Endodermal cell (in vitro differentiated cells): Measurements from ENCODE around the gene GAREM1. TPM values are rescaled to one million over a fixed set of nuclear protein-coding genes. Genes with fewer than 3 reads are reported as not detected.

ENCODE experiments used
- DNase-seq: peaks from one replicate; pipeline ENCODE4 v3.0.0-alpha.2; 2017
- H3K27ac ChIP-seq: 2 replicates; pipeline ENCODE4 v1.5.1; 2013; ENCODE audit warnings: mild to moderate bottlenecking, low read depth, low read length, moderate library complexity
- H3K27me3 ChIP-seq: 2 replicates; pipeline ENCODE4 v1.6.1; 2013; ENCODE audit warnings: mild to moderate bottlenecking, low read length, moderate library complexity; ENCODE audit not compliant: insufficient read depth, control insufficient read depth, poor library complexity, severe bottlenecking
- H3K36me3 ChIP-seq: 2 replicates; pipeline ENCODE4 v1.7.0; 2013; ENCODE audit warnings: mild to moderate bottlenecking, low read length, moderate library complexity; ENCODE audit not compliant: control insufficient read depth, insufficient read depth
- H3K4me1 ChIP-seq: one replicate; pipeline ENCODE4 v1.7.0; 2013; ENCODE audit warnings: low read length; ENCODE audit not compliant: control insufficient read depth, insufficient read depth
- H3K4me3 ChIP-seq: 2 replicates; pipeline ENCODE4 v1.5.1; 2013; ENCODE audit warnings: mild to moderate bottlenecking, low read length, moderate library complexity
- H3K9ac ChIP-seq: 2 replicates; pipeline ENCODE4 v1.6.1; 2013; ENCODE audit warnings: mild to moderate bottlenecking, low read length, moderate library complexity; ENCODE audit not compliant: poor library complexity, severe bottlenecking; ENCODE audit errors: extremely low read depth
- H3K9me3 ChIP-seq: 2 replicates; pipeline ENCODE4 v1.6.1; 2013; ENCODE audit warnings: mild to moderate bottlenecking, low read length, moderate library complexity; ENCODE audit not compliant: control insufficient read depth
- H3K27ac Mint-ChIP-seq: 2 replicates; pipeline ENCODE4 v1.8.0; 2020; ENCODE audit warnings: mixed read lengths
- H3K27me3 Mint-ChIP-seq: 2 replicates; pipeline ENCODE4 v1.8.0; 2021; ENCODE audit warnings: mild to moderate bottlenecking, mixed read lengths; ENCODE audit not compliant: insufficient read depth
- H3K36me3 Mint-ChIP-seq: 2 replicates; pipeline ENCODE4 v1.8.0; 2020; ENCODE audit warnings: low read depth, mixed read lengths
- H3K4me1 Mint-ChIP-seq: 2 replicates; pipeline ENCODE4 v1.8.0; 2020; ENCODE audit warnings: mixed read lengths
- H3K4me3 Mint-ChIP-seq: 2 replicates; pipeline ENCODE4 v1.8.0; 2020; ENCODE audit warnings: mild to moderate bottlenecking, moderate library complexity, mixed read lengths
- H3K9me3 Mint-ChIP-seq: 2 replicates; pipeline ENCODE4 v1.8.0; 2020; ENCODE audit warnings: mild to moderate bottlenecking, mixed read lengths
- CTCF ChIP-seq: fragments of 200-600 bp; sonication (generic); conservative IDR thresholded peaks from 2 replicates; pipeline ENCODE4 v1.5.0; 2021; ENCODE audit warnings: antibody characterized with exemption, mild to moderate bottlenecking
- WGBS, 2 experiments: methylation state at CpG; one replicate each; pipeline versions ENCODE4 v1.1.5 to v1.1.7; 2013; ENCODE audit warnings: missing lambda C conversion rate in 2 of 2, mixed read lengths in 1 of 2; ENCODE audit not compliant: insufficient coverage in 1 of 2, insufficient read length in 1 of 2; 5-methylcytosine and 5-hydroxymethylcytosine counted together
- total RNA-seq, 2 donors: library from RNA; stranded (reverse); fragmentation: NEBNext Ultra II Directional in 1 of 2; extraction: Animal tissue kit (Norgen Biotek cat#: 25700) in 1 of 2; gene quantifications; 2 replicates in 1 of 2; 3 replicates in 1 of 2; pipeline ENCODE4 v1.2.1, GENCODE V29; 2021

GAREM1 gene
- total RNA-seq, 2 donors from 2014 or later: 9.2 to 9.4 TPM

- Mint-ChIP-seq H3K4me3 (no peak overlapping the region), H3K36me3 (no peaks in the 10 kb centered on the region), H3K27ac (no peak overlapping the region), H3K27me3 (no peaks in the 10 kb centered on the region), H3K9me3 (no peaks in the 10 kb centered on the region), H3K4me1 (peaks cover 20% of the 10 kb centered on the region)
- no peak for DNase-seq
- no peak for TF ChIP-seq CTCF
- 88% methylated on average over 1 of the region's 1 CpG; no CpG with 5 or more reads in 1 of the 2 experiments for WGBS, 2 experiments
- H3K4me3 ChIP-seq: no peak overlapping the region
- no peaks in the 10 kb centered on the region for H3K4me1 ChIP-seq
- no peak overlapping the region for H3K9ac ChIP-seq
- H3K9me3 ChIP-seq: no peaks in the 10 kb centered on the region
- no peaks in the 10 kb centered on the region for H3K27me3 ChIP-seq
- H3K36me3 ChIP-seq: no peaks in the 10 kb centered on the region
- H3K27ac ChIP-seq: no peak overlapping the region
Measured at GRCh38 chr18:32355896-32356295, 114.8 kb downstream of the GAREM1 start.

DNA sequence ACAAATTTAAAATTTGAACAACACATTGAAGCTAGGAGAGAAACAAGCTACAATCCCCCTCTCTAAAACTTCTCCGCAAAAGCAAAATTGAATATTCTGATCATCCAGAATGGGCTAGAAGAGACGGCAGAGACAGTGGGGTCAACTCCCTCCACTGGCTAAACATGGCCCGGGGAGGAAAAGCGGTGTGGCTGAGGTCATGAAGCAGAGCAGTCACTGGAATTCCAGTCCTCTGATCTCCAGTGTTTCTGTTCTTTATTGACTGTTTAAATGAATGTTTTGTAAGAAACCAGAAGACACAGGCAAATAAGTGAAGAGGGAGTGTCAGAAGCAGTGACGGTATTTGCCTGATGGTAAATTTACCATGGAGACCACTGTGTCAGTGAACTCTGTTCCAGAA, 116.2 kb downstream of the GAREM1 start:
- no peaks in the 10 kb centered on the region for H3K9me3 Mint-ChIP-seq
- H3K36me3 ChIP-seq: no peaks in the 10 kb centered on the region
- TF ChIP-seq CTCF: no peak
- no peak overlapping the region for H3K9ac ChIP-seq
- no peaks in the 10 kb centered on the region for H3K4me1 ChIP-seq
- no peak for DNase-seq
- no peaks in the 10 kb centered on the region for H3K27me3 Mint-ChIP-seq
- H3K27me3 ChIP-seq: no peaks in the 10 kb centered on the region
- H3K27ac Mint-ChIP-seq: no peak overlapping the region
- WGBS, 2 experiments: 97 to 99% methylated on average over 4 to 5 of the region's 5 CpGs
- H3K9me3 ChIP-seq: no peaks in the 10 kb centered on the region
- no peaks in the 10 kb centered on the region for H3K36me3 Mint-ChIP-seq
- H3K4me1 Mint-ChIP-seq: peaks cover 20% of the 10 kb centered on the region
- H3K27ac ChIP-seq: no peak overlapping the region
- H3K4me3 ChIP-seq: no peak overlapping the region
- H3K4me3 Mint-ChIP-seq: no peak overlapping the region

DNA sequence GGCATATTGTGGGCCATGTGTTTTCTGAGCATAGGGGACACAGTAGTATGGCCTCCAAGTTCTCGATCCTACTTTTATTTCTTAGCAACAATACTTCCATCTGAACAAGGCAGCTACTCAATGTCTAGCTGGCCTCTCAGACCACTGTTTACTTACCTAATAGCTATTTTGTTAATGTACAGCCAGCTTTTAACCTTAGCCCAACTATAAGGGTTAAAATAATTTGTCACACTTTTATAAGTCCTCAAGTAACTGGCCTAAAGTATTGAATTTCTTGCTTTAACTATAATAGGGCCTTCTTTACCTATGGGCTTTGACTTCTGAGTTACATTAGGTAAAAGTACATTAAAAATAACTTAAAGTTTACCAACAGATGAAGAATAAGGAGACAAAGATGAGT, 117.4 kb downstream of the GAREM1 start:
- no peak for TF ChIP-seq CTCF
- Histone ChIP-seq H3K9me3 (no peaks in the 10 kb centered on the region), H3K27ac (no peak overlapping the region), H3K9ac (no peak overlapping the region), H3K27me3 (no peaks in the 10 kb centered on the region), H3K4me1 (no peaks in the 10 kb centered on the region), H3K36me3 (no peaks in the 10 kb centered on the region), H3K4me3 (no peak overlapping the region)
- H3K9me3 Mint-ChIP-seq: no peaks in the 10 kb centered on the region
- no peaks in the 10 kb centered on the region for H3K27me3 Mint-ChIP-seq
- H3K4me3 Mint-ChIP-seq: no peak overlapping the region
- no peak for DNase-seq
- WGBS, 2 experiments: 95 to 100% methylated on average over 1 of the region's 1 CpG
- H3K36me3 Mint-ChIP-seq: no peaks in the 10 kb centered on the region
- H3K27ac Mint-ChIP-seq: no peak overlapping the region
- H3K4me1 Mint-ChIP-seq: peaks cover 10% of the 10 kb centered on the region
